ENCODE measurements around the gene TMEM121.

Gene TMEM121

GRCh38 chr14:105499256-105500035 lies 26.9 kb upstream of the TMEM121 start:
- no peak for TF ChIP-seq GATA2 (IDR thresholded peaks at IDR 0.05; ENCODE audit: low read depth, low read length)
- TF ChIP-seq GATA3 (IDR thresholded peaks at IDR 0.05; ENCODE audit: low read depth, low read length), result no peak

- TF ChIP-seq GATA2 (IDR thresholded peaks at IDR 0.05; ENCODE audit: low read depth, low read length) (no peak), GATA3 (IDR thresholded peaks at IDR 0.05; ENCODE audit: low read depth, low read length) (no peak)
Measured at GRCh38 chr14:105500036-105500725, 26.2 kb upstream of the TMEM121 start.

DNA sequence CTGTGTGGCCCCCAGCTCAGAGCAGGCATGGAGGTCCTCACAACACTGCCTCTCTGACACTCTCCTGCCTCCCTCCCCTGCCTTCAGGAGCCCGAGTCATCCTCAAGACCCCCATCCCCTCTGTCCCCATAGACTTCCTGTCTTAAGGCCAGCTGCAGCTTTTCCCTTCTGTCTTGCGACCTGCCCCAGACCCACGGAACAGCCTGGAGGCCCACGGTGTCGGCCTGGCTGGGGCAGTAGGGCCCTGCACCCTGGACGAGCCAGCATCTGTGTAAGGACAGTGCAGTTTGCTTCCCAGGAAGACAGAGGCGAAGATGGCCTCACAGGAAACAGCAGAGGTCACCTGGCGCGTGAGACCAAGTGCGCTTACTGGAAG lies 25.7 kb upstream of the TMEM121 start:
- TF ChIP-seq GATA2 (IDR thresholded peaks at IDR 0.05; ENCODE audit: low read depth, low read length) (no peak), GATA3 (IDR thresholded peaks at IDR 0.05; ENCODE audit: low read depth, low read length) (no peak)

DNA sequence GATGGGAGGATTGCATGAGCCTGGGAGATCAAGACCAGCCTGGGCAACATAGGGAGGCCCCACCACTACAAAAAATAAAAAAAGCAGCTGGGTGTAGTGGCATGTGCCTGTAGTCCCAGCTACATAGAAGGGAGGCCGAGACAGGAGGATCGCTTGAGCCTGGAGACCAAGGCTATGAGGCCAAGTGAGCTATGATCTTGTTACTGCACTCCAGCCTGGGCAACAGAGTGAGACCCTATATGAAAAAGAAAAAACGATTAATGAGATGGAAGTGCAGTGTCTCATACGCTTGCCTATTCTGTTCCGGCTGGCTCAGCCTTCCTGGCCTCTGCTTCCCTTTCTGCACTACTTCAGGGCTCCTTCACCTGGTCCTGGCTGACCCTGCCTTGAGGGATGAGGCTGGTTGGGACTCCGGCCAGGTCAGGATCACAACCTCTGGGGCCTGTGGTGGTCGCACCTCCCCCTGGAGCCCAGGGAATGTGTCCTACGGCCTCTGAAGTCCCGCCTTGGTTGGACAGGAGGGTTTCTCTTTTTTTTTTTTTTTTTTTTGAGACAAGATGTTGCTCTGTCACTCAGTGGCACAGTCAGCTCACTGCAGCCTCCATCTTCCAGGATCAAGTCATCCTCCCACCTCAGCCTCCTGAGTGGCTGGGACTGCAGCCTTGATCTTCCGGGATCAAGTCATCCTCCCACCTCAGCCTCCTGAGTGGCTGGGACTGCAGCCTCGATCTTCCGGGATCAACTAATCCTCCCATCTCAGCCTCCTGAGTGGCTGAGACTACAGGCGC lies 24.7 kb upstream of the TMEM121 start:
- no peak for TF ChIP-seq GATA2 (IDR thresholded peaks at IDR 0.05; ENCODE audit: low read depth, low read length)
- no peak for TF ChIP-seq GATA3 (IDR thresholded peaks at IDR 0.05; ENCODE audit: low read depth, low read length)

DNA sequence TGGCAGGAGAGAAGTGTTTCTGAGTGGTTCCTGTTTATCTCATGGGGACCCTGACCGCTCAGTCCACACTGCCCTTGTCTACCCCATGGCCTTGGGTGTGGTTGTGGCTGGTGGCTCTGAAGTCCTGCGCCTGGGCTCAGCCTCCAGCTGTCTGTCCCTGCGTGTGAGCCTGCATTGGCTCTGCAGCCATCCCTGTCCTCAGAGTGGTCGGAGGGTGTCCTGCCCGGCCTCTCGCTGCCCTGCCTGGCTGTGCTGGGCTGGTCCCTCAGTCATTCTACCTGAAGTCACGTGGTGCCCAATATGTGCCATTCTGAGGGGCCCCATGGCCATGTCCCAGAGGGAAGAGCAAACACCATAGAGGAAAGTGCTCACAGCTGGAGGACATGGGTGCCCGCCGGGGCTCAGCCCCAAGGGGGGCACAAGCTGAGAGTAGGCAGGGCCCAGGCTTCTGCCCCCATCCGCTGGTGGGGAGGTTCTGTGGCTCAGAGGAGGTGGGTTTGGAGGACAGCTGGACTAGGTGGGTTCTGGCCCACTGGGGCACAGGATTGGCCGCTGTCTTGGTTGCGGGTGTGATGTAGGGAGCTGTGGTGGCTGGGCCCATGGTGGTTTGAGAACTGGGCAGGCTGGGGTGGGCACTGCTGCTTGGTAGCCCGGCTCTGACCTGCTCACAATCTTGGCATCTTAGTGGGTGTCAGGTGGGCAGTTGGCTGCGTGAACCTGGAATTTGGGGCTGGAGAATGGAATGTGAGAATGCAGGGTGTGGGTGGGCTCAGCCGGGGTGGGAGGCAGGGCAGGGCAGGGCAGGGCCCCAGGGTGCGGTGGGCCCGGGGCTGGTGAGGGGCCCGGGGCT lies 23.7 kb upstream of the TMEM121 start:
- TF ChIP-seq GATA2 (IDR thresholded peaks at IDR 0.05; ENCODE audit: low read depth, low read length) (no peak), GATA3 (IDR thresholded peaks at IDR 0.05; ENCODE audit: low read depth, low read length) (no peak)

DNA sequence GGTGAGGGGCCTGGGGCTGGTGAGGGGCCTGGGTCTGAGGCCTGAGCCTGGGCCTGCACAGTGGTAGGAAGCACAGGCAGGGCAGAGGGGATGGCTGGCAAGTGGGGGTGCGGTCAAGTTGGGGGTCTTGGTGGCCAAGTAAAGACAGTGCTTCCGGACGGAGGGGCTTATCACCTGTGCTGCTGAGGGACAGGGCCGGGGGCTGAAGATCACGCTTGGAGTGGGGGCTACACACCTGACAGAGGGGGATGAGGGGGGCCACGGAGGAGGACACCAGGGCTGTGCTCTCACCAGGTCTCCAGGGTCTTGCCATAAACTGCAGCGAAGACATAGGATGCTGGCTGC lies 23.1 kb upstream of the TMEM121 start:
- TF ChIP-seq GATA2 (IDR thresholded peaks at IDR 0.05; ENCODE audit: low read depth, low read length) (no peak), GATA3 (IDR thresholded peaks at IDR 0.05; ENCODE audit: low read depth, low read length) (no peak)

DNA sequence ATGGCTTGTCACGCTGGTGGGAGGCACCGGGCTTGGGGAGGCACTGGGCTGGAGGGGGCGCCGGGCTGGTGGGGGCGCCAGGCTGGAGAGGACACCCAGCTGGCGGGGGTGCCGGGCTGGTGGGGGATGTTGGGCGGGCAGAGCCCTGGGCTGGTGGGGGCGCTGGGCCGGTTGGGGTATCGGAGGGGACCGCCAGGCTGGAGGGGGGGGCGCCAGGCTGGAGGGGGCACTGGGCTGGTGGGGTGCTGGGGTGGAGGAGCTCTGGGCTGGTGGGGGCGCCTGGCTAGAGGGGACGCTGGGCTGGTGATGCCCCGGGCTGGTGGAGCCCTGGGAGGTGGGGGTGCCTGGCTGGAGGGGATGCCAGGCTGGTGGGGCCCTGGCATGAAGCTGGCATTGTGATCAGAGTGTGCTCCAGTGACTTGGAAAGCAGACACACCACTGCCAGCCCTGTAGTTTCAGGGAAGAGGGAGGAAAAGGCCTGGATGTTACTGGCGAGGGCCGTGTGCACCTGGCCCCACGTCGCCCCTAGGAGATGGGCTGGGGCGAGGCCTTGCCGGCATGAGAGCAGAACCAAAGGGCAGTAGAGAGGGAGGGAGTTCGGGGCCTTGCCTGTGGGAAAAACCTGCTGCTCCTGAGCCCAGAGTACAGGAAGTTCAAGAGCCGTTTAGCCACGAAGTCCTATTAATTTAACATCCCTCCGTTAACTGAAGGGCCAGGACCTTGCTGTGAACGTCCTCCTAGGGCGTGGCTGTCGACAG lies 22.3 kb upstream of the TMEM121 start:
- TF ChIP-seq GATA2 (IDR thresholded peaks at IDR 0.05; ENCODE audit: low read depth, low read length) (no peak), GATA3 (IDR thresholded peaks at IDR 0.05; ENCODE audit: low read depth, low read length) (no peak)

DNA sequence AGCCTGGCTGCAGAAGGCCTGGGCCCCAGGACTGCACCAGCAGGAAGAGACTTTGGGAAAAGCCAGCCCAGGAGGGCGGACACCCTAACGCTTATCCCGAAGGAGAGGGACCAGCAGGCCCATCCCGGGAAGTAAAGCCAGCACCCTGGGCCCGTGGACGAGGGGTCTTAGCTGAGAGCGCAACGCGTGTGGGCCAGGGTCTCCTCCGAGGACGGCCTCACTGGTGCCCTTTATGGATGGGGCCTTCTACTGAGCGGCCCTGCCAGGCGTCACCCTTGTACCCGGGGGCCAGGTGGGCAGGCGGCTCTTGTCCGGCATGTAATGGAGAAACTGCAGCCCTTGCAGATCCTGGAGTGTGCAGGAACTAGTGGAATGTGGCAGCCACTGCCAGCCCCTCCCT lies 21.3 kb upstream of the TMEM121 start:
- TF ChIP-seq GATA2 (IDR thresholded peaks at IDR 0.05; ENCODE audit: low read depth, low read length), result no peak
- no peak for TF ChIP-seq GATA3 (IDR thresholded peaks at IDR 0.05; ENCODE audit: low read depth, low read length)

GRCh38 chr14:105507247-105507646 lies 19.1 kb upstream of the TMEM121 start:
- TF ChIP-seq GATA3 (IDR thresholded peaks at IDR 0.05; ENCODE audit: low read depth, low read length) (no peak), GATA2 (IDR thresholded peaks at IDR 0.05; ENCODE audit: low read depth, low read length) (no peak)

- TF ChIP-seq GATA3 (IDR thresholded peaks at IDR 0.05; ENCODE audit: low read depth, low read length) (no peak), GATA2 (IDR thresholded peaks at IDR 0.05; ENCODE audit: low read depth, low read length) (no peak)
Measured at GRCh38 chr14:105508069-105508468, 18.3 kb upstream of the TMEM121 start.

- TF ChIP-seq GATA2 (IDR thresholded peaks at IDR 0.05; ENCODE audit: low read depth, low read length), result no peak
- TF ChIP-seq GATA3 (IDR thresholded peaks at IDR 0.05; ENCODE audit: low read depth, low read length), result no peak
Measured at GRCh38 chr14:105508601-105509000, 17.8 kb upstream of the TMEM121 start.

GRCh38 chr14:105517096-105517495 lies 9.3 kb upstream of the TMEM121 start:
- TF ChIP-seq GATA3 (IDR thresholded peaks at IDR 0.05; ENCODE audit: low read depth, low read length), result no peak
- no peak for TF ChIP-seq GATA2 (IDR thresholded peaks at IDR 0.05; ENCODE audit: low read depth, low read length)
